ENCODE data around the gene NELL2. TPM values are rescaled to one million over a fixed set of nuclear protein-coding genes. Genes with fewer than 3 reads are reported as not detected.

NELL2 gene
- total RNA-seq, 1 experiment from 2014 or later: 1.1 TPM

GRCh38 chr12:44565163-44565562, 311.0 kb downstream of the NELL2 start:
- BruUV-seq (replicated peaks): no TSS peak
- Histone ChIP-seq H3K27ac (ENCODE audit: low read depth, low read length) (no peak overlapping the region), H3K36me3 (ENCODE audit: control insufficient read depth in 1 of 2, insufficient read depth in 2 of 2, low read length in 2 of 2) (no peaks in the 10 kb centered on the region), H3K9me3 (ENCODE audit: control insufficient read depth in 1 of 2, insufficient read depth in 1 of 2, low read depth in 1 of 2, low read length in 2 of 2) (no peaks in the 10 kb centered on the region), H2AFZ (ENCODE audit: low read depth, low read length, poor library complexity, severe bottlenecking) (no peak overlapping the region), H3K4me2 (ENCODE audit: low read length) (no peak overlapping the region), H3K9ac (ENCODE audit: low read length) (no peak overlapping the region), H4K20me1 (ENCODE audit: insufficient read depth) (no peaks in the 10 kb centered on the region), H3K79me2 (ENCODE audit: insufficient read depth, low read length) (no peaks in the 10 kb centered on the region), H3K4me1 (ENCODE audit: control insufficient read depth in 1 of 2, insufficient read depth in 2 of 2, low read length in 2 of 2) (no peaks in the 10 kb centered on the region), H3K4me3 (replicated peaks in 1 of 2; ENCODE audit: low read depth in 1 of 2, low read length in 2 of 2) (no peak overlapping the region), H3K9me2 (ENCODE audit: insufficient read depth) (no peaks in the 10 kb centered on the region), H3K27me3 (ENCODE audit: insufficient read depth, low read length) (no peaks in the 10 kb centered on the region)
- ATAC-seq (no peak), DNase-seq (ENCODE audit: low read depth, low spot score) (no peak)
- ChIA-PET CTCF (no interaction called here), RAD21 (ENCODE audit: low non-redundant PET in 1 of 2, low total read pairs in 2 of 2, uncharacterized antibody in 2 of 2, unreplicated experiment in 2 of 2) (no interaction called here), POLR2A (no interaction called here)
- no peak for TF ChIP-seq CBX3 (IDR thresholded peaks at IDR 0.05; ENCODE audit: low read depth)
- no peak for TF ChIP-seq ZFX (IDR thresholded peaks at IDR 0.05)
- no peak for TF ChIP-seq EZH2phosphoT487 (IDR thresholded peaks at IDR 0.05; ENCODE audit: borderline replicate concordance)
- no peak for TF ChIP-seq POLR2A (IDR thresholded peaks at IDR 0.05; ENCODE audit: borderline replicate concordance, extremely low read depth, insufficient read depth, insufficient read length)
- no peak for TF ChIP-seq EGR1 (IDR thresholded peaks at IDR 0.05; ENCODE audit: low read depth)
- TF ChIP-seq RAD21 (IDR thresholded peaks at IDR 0.05; ENCODE audit: low read depth): no peak
- TF ChIP-seq, protein P1, sequence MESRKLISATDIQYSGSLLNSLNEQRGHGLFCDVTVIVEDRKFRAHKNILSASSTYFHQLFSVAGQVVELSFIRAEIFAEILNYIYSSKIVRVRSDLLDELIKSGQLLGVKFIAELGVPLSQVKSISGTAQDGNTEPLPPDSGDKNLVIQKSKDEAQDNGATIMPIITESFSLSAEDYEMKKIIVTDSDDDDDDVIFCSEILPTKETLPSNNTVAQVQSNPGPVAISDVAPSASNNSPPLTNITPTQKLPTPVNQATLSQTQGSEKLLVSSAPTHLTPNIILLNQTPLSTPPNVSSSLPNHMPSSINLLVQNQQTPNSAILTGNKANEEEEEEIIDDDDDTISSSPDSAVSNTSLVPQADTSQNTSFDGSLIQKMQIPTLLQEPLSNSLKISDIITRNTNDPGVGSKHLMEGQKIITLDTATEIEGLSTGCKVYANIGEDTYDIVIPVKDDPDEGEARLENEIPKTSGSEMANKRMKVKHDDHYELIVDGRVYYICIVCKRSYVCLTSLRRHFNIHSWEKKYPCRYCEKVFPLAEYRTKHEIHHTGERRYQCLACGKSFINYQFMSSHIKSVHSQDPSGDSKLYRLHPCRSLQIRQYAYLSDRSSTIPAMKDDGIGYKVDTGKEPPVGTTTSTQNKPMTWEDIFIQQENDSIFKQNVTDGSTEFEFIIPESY (IDR thresholded peaks at IDR 0.05; ENCODE audit: extremely low read depth, insufficient replicate concordance, low read length): no peak
- no peak for TF ChIP-seq SRF (IDR thresholded peaks at IDR 0.05; ENCODE audit: low read depth)
- no peak for TF ChIP-seq YY1 (IDR thresholded peaks at IDR 0.05; ENCODE audit: extremely low read depth, insufficient replicate concordance, low read depth, low read length)
- TF ChIP-seq FOSL1 (IDR thresholded peaks at IDR 0.05; ENCODE audit: low read depth): no peak
- no peak for TF ChIP-seq POLR2AphosphoS5 (IDR thresholded peaks at IDR 0.05; ENCODE audit: low read depth, low read length)
- no peak for TF ChIP-seq JUND (IDR thresholded peaks at IDR 0.05)
- TF ChIP-seq MAX (IDR thresholded peaks at IDR 0.05): no peak
- no peak for TF ChIP-seq CTCF (IDR thresholded peaks at IDR 0.05 in 2 of 3, conservative IDR thresholded peaks at IDR 0.05 in 1 of 3; ENCODE audit: borderline replicate concordance in 1 of 3, insufficient read depth in 1 of 3, low read depth in 2 of 3, low read length in 2 of 3)
- TF ChIP-seq ELF1 (IDR thresholded peaks at IDR 0.05; ENCODE audit: borderline replicate concordance, low read depth): no peak
- no peak for TF ChIP-seq ATF3 (IDR thresholded peaks at IDR 0.05)
- intact Hi-C loops (cut with micrococcal nuclease): no loop called here

All from HCT116 (cell line).